GM06990 (cell line): ENCODE results near the gene SCOC.
A peak's percentile ranks its signal among the peaks of the same experiment; 100 is the strongest.

Source experiments
- DNase-seq: peaks from one replicate; pipeline ENCODE4 v3.0.0-alpha.2; 2011; ENCODE audit not compliant: insufficient read length; ENCODE audit errors: extremely low read depth
- H3K27me3 ChIP-seq: replicated peaks from 2 replicates; pipeline ENCODE4 v1.6.0; 2011; ENCODE audit warnings: low read length; ENCODE audit not compliant: control insufficient read depth, insufficient read depth
- H3K36me3 ChIP-seq: 2 replicates; pipeline ENCODE4 v1.5.1; 2011; ENCODE audit warnings: low read length; ENCODE audit not compliant: control insufficient read depth, insufficient read depth
- H3K4me3 ChIP-seq: replicated peaks from 2 replicates; pipeline ENCODE4 v1.5.1; 2011; ENCODE audit warnings: low read depth, mild to moderate bottlenecking, control low read depth, low read length
- TF ChIP-seq, protein P1 (sequence below): IDR thresholded peaks from 2 replicates; pipeline ENCODE4 v1.5.1; 2011; ENCODE audit warnings: low read length, control low read depth, mild to moderate bottlenecking, inconsistent platforms; ENCODE audit not compliant: insufficient read depth, poor library complexity, severe bottlenecking

Gene SCOC

DNA sequence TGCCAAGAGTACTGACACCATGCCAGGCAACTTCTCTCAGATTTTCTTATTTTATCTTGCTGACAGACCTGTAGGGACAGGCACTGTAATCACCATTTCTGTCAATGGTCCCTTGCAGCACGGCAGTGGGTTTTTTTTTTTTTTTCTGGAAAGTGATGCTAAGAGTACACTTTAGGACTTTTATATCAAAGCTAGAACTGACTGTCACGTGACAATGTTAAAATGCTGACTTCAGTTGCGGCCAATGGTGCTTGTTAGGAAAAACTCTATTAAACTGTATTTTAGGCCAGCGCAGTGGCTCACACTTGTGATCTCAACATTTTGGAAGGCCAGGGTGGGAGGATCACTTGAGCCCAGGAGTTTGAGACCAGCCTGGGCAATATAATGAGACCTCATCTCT lies 12.3 kb upstream of the SCOC start:
- H3K4me3 ChIP-seq, result no peak overlapping the region
- H3K36me3 ChIP-seq, result no peaks in the 10 kb centered on the region
- TF ChIP-seq, protein P1, sequence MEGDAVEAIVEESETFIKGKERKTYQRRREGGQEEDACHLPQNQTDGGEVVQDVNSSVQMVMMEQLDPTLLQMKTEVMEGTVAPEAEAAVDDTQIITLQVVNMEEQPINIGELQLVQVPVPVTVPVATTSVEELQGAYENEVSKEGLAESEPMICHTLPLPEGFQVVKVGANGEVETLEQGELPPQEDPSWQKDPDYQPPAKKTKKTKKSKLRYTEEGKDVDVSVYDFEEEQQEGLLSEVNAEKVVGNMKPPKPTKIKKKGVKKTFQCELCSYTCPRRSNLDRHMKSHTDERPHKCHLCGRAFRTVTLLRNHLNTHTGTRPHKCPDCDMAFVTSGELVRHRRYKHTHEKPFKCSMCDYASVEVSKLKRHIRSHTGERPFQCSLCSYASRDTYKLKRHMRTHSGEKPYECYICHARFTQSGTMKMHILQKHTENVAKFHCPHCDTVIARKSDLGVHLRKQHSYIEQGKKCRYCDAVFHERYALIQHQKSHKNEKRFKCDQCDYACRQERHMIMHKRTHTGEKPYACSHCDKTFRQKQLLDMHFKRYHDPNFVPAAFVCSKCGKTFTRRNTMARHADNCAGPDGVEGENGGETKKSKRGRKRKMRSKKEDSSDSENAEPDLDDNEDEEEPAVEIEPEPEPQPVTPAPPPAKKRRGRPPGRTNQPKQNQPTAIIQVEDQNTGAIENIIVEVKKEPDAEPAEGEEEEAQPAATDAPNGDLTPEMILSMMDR, result no peak
- H3K27me3 ChIP-seq, result no peaks in the 10 kb centered on the region; the same call in 1 of the 2 replicates
- DNase-seq, result no peak

DNA sequence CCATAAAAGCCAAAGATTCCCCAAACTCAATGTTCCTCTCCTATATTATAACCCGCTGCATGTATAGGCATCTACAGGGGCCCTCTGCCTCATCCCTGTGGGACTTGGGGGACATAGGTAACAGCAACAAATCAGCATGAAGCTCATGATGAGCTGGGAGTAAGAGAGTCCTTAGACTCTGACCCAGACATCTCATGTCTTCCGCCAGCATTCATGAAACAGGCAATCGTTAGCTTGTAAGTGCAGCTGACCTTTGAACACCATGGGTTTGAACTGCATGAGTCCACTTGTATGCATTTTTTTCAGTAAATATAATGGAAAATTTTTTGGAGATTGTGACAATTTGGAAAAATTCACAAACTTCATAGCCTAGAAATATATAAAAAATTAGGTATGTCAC lies 10.4 kb upstream of the SCOC start:
- H3K36me3 ChIP-seq, result no peaks in the 10 kb centered on the region
- DNase-seq, result no peak
- H3K4me3 ChIP-seq, result no peak overlapping the region
- TF ChIP-seq, protein P1, result no peak
- H3K27me3 ChIP-seq, result no peaks in the 10 kb centered on the region

GRCh38 chr4:140363558-140363957 lies 9.9 kb upstream of the SCOC start:
- H3K36me3 ChIP-seq, result no peaks in the 10 kb centered on the region
- no peaks in the 10 kb centered on the region for H3K27me3 ChIP-seq
- TF ChIP-seq, protein P1, result no peak
- DNase-seq, result no peak
- H3K4me3 ChIP-seq, result no peak overlapping the region

GRCh38 chr4:140367738-140368137 lies 5.7 kb upstream of the SCOC start:
- Histone ChIP-seq H3K4me3 (no peak overlapping the region), H3K36me3 (no peaks in the 10 kb centered on the region), H3K27me3 (no peaks in the 10 kb centered on the region)
- TF ChIP-seq, protein P1, result no peak
- no peak for DNase-seq

- H3K4me3 ChIP-seq, result no peak overlapping the region
- H3K27me3 ChIP-seq, result no peaks in the 10 kb centered on the region
- no peak for DNase-seq
- TF ChIP-seq, protein P1, result no peak
- no peaks in the 10 kb centered on the region for H3K36me3 ChIP-seq
These were observed 4.8 kb upstream of the SCOC start for GRCh38 chr4:140368686-140369085.

- TF ChIP-seq, protein P1, result no peak
- H3K36me3 ChIP-seq, result no peaks in the 10 kb centered on the region; the same call in 1 of the 2 replicates
- H3K27me3 ChIP-seq, result no peaks in the 10 kb centered on the region
- peak overlapping the region; percentile 84 for H3K4me3 ChIP-seq
- peak; percentile 5 for DNase-seq
These were observed 607 bp upstream of the SCOC start for GRCh38 chr4:140372751-140373327.
